Brain microvascular endothelial cell (primary cell): ENCODE measurements around the gene LRP6.

Source experiments
- DNase-seq: peaks from one replicate; pipeline ENCODE4 v3.0.0-alpha.2; 2020
- H3K27ac ChIP-seq: fragments of 250-450 bp; sonication (Bioruptor Pico); 2 replicates; pipeline ENCODE4 v1.5.1; 2020; ENCODE audit warnings: mild to moderate bottlenecking, moderate library complexity
- H3K27me3 ChIP-seq: fragments of 250-450 bp; sonication (Bioruptor Pico); replicated peaks from 2 replicates; pipeline ENCODE4 v1.5.1; 2020; ENCODE audit warnings: mild to moderate bottlenecking
- H3K36me3 ChIP-seq: fragments of 250-450 bp; sonication (Bioruptor Pico); replicated peaks from 2 replicates; pipeline ENCODE4 v1.5.1; 2020; ENCODE audit warnings: mild to moderate bottlenecking
- H3K4me3 ChIP-seq: 2 replicates; pipeline ENCODE4 v1.5.1; 2011; ENCODE audit warnings: low read depth, mild to moderate bottlenecking, control low read depth, low read length, moderate library complexity
- CTCF ChIP-seq: IDR thresholded peaks from 2 replicates; pipeline ENCODE4 v1.5.1; 2011; ENCODE audit warnings: low read depth, mild to moderate bottlenecking, moderate library complexity, low read length, control low read depth, inconsistent platforms; ENCODE audit errors: missing control alignments
- in situ Hi-C: cut with HindIII; loops from 2 replicates; pipeline ENCODE4 v1.10.0; 2017; ENCODE audit warnings: low sequenced_read_pairs, low pct_ligation_motif_present

The LRP6 gene

GRCh38 chr12:12167847-12168246, 99.0 kb downstream of the LRP6 start:
- Histone ChIP-seq H3K4me3 (no peak overlapping the region), H3K27me3 (no peaks in the 10 kb centered on the region), H3K36me3 (no peaks in the 10 kb centered on the region), H3K27ac (no peak overlapping the region)
- in situ Hi-C loops, result no loop called here
- DNase-seq, result no peak
- no peak for TF ChIP-seq CTCF

DNA sequence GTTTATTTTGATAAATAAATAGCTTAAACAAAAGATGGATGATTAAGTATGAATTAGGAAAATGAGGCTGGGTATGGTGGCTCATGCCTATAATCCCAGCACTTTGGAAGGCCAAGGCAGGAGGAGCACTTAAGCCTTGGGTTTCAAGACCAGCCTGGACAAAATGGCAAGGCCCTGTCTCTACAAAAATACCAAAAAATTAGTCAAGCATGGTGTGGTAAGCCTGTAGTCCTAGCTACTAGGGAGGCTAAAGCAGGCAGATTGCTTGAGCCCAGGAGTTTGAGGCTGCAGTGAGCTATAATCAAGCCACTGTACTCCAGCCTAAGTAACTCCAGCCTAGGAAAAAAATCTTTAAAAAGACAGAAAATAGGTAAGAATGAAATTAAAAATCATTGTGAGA, 100.1 kb downstream of the LRP6 start:
- no peak for TF ChIP-seq CTCF
- H3K27me3 ChIP-seq, result no peaks in the 10 kb centered on the region
- H3K36me3 ChIP-seq, result peaks cover 2% of the 10 kb centered on the region
- H3K27ac ChIP-seq, result no peak overlapping the region
- in situ Hi-C loops, result no loop called here
- H3K4me3 ChIP-seq, result no peak overlapping the region
- no peak for DNase-seq

DNA sequence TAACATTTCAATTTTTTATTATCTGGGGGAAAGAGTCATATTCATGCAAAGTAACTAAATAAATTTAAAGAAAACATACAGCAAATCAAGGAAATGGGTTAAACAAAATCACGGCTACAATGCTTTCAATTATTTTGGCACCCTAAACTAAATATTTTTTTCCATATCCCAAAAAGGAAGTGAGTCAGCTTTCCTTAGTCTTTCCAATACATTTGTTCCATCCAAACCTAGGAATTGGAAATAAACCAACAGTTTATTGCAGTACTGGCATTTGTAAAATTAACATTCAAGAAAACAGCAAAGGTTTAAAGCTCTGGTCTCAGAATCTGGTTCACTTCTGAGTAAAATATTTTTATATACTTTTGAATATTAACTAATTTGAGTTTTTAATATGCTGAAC, 106.9 kb downstream of the LRP6 start:
- peaks cover 6% of the 10 kb centered on the region for H3K36me3 ChIP-seq
- H3K27ac ChIP-seq, result no peak overlapping the region
- no peak for TF ChIP-seq CTCF
- in situ Hi-C loops, result no loop called here
- no peaks in the 10 kb centered on the region for H3K27me3 ChIP-seq
- DNase-seq, result no peak
- H3K4me3 ChIP-seq, result no peak overlapping the region

GRCh38 chr12:12158858-12159257, 108.0 kb downstream of the LRP6 start:
- DNase-seq, result no peak
- Histone ChIP-seq H3K27me3 (no peaks in the 10 kb centered on the region), H3K27ac (no peak overlapping the region), H3K4me3 (no peak overlapping the region), H3K36me3 (peaks cover 6% of the 10 kb centered on the region)
- TF ChIP-seq CTCF, result no peak
- in situ Hi-C loops, result no loop called here

GRCh38 chr12:12157424-12157823, 109.4 kb downstream of the LRP6 start:
- in situ Hi-C loops, result no loop called here
- TF ChIP-seq CTCF, result no peak
- Histone ChIP-seq H3K27ac (no peak overlapping the region), H3K36me3 (peaks cover 6% of the 10 kb centered on the region), H3K27me3 (no peaks in the 10 kb centered on the region), H3K4me3 (no peak overlapping the region)
- DNase-seq, result no peak

- in situ Hi-C loops, result no loop called here
- Histone ChIP-seq H3K27me3 (no peaks in the 10 kb centered on the region), H3K27ac (no peak overlapping the region), H3K36me3 (peaks cover 4% of the 10 kb centered on the region), H3K4me3 (no peak overlapping the region)
- no peak for TF ChIP-seq CTCF
- DNase-seq, result no peak
Measured at GRCh38 chr12:12156828-12157227, 110.0 kb downstream of the LRP6 start.
